ENCODE data around the gene GATM.

DNA sequence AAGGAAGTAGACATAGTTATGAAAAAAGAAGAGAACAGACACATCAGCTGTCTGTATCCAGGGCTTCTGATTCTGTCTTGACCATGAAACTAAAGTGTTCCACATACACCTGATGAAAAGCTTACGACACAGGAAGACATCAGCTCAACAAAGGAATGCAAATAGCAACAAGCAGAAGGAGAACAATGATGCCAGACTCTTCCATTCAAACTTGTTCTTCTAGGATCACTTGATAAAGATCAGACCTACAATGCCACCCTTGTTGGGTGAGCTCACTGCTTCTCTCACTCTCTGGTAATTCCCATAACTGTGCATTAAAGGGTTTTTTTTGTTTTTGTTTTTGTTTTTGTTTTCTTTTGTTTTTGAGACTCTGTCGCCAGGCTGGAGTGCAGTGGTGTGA is 49.7 kb downstream of the GATM start:
- TF ChIP-seq, protein P1, sequence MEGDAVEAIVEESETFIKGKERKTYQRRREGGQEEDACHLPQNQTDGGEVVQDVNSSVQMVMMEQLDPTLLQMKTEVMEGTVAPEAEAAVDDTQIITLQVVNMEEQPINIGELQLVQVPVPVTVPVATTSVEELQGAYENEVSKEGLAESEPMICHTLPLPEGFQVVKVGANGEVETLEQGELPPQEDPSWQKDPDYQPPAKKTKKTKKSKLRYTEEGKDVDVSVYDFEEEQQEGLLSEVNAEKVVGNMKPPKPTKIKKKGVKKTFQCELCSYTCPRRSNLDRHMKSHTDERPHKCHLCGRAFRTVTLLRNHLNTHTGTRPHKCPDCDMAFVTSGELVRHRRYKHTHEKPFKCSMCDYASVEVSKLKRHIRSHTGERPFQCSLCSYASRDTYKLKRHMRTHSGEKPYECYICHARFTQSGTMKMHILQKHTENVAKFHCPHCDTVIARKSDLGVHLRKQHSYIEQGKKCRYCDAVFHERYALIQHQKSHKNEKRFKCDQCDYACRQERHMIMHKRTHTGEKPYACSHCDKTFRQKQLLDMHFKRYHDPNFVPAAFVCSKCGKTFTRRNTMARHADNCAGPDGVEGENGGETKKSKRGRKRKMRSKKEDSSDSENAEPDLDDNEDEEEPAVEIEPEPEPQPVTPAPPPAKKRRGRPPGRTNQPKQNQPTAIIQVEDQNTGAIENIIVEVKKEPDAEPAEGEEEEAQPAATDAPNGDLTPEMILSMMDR (conservative IDR thresholded peaks at IDR 0.05) = no peak
- TF ChIP-seq ZFX (IDR thresholded peaks at IDR 0.05) = no peak

Measured in C4-2B (cell line).